ENCODE results near the gene TRIM38.

The TRIM38 gene

DNA sequence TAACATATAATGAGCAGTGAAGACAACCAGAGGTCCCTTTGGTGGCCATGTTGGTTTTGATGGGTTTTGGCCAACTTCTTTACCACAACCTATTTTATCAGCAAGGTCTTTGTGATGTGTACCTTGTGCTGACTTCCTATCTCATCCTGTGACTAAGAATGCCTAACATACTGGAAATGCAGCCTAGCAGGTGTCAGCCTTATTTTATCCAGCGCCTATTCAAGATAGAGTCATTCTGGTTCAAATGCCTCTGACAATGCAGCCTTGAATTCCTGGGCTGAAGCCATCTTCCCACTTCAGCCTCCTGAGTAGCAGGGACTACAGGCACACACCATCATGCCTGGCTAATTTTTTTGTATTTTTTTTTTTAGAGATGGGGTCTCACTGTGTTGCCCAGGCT, 7.8 kb upstream of the TRIM38 start:
- H3K27me3 ChIP-seq (ENCODE audit: insufficient read depth, low read length, poor library complexity, severe bottlenecking), result no peaks in the 10 kb centered on the region
- H3K9me3 ChIP-seq (ENCODE audit: insufficient read depth, low read depth, low read length), result peaks cover 13% of the 10 kb centered on the region; the same call in 1 of the 2 replicates
- no peak overlapping the region for H2AFZ ChIP-seq (ENCODE audit: low read length)
- H3K4me1 ChIP-seq (ENCODE audit: insufficient read depth, low read length, poor library complexity, severe bottlenecking), result no peaks in the 10 kb centered on the region
- no peaks in the 10 kb centered on the region for H3K79me2 ChIP-seq (ENCODE audit: insufficient read depth, low read length)
- H3K4me2 ChIP-seq (ENCODE audit: low read depth, low read length, poor library complexity, severe bottlenecking), result no peak overlapping the region
- no peaks in the 10 kb centered on the region for H3K9me2 ChIP-seq (replicated peaks; ENCODE audit: low read depth, low read length)
- no peaks in the 10 kb centered on the region for H3F3A ChIP-seq (ENCODE audit: low read depth)
- H3K4me3 ChIP-seq (ENCODE audit: low read length, poor library complexity, severe bottlenecking), result no peak overlapping the region
- no peaks in the 10 kb centered on the region for H4K20me1 ChIP-seq (ENCODE audit: insufficient read depth, low read length, poor library complexity, severe bottlenecking)
- H3K9ac ChIP-seq (ENCODE audit: low read depth, low read length, poor library complexity, severe bottlenecking), result no peak overlapping the region
- TF ChIP-seq, protein P1, sequence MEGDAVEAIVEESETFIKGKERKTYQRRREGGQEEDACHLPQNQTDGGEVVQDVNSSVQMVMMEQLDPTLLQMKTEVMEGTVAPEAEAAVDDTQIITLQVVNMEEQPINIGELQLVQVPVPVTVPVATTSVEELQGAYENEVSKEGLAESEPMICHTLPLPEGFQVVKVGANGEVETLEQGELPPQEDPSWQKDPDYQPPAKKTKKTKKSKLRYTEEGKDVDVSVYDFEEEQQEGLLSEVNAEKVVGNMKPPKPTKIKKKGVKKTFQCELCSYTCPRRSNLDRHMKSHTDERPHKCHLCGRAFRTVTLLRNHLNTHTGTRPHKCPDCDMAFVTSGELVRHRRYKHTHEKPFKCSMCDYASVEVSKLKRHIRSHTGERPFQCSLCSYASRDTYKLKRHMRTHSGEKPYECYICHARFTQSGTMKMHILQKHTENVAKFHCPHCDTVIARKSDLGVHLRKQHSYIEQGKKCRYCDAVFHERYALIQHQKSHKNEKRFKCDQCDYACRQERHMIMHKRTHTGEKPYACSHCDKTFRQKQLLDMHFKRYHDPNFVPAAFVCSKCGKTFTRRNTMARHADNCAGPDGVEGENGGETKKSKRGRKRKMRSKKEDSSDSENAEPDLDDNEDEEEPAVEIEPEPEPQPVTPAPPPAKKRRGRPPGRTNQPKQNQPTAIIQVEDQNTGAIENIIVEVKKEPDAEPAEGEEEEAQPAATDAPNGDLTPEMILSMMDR (conservative IDR thresholded peaks at IDR 0.05; ENCODE audit: low read length), result no peak
- no peaks in the 10 kb centered on the region for H3K36me3 ChIP-seq (ENCODE audit: insufficient read depth, low read length)

DNA sequence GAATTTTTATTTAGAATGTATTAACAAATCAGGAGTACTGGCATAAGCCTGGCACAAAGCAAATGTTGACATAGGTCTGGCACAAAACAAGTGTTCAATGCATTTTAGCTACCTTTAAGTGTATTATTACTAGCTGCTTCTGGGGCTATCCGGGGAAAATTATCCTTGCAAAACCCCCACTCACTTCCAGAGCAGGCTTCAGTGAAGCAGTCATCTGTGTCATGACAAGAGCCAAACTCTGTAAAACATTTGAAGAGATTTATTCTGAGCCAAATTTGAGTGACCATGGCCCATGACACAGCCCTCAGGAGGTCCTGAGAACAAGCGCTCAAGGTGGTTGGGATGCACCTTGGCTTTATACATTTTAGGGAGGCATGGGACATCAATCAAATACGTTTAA, 6.4 kb upstream of the TRIM38 start:
- H3K4me1 ChIP-seq (ENCODE audit: insufficient read depth, low read length, poor library complexity, severe bottlenecking), result peaks cover 13% of the 10 kb centered on the region
- no peak overlapping the region for H2AFZ ChIP-seq (ENCODE audit: low read length)
- H3K79me2 ChIP-seq (ENCODE audit: insufficient read depth, low read length), result no peaks in the 10 kb centered on the region
- H3K27me3 ChIP-seq (ENCODE audit: insufficient read depth, low read length, poor library complexity, severe bottlenecking), result no peaks in the 10 kb centered on the region
- H4K20me1 ChIP-seq (ENCODE audit: insufficient read depth, low read length, poor library complexity, severe bottlenecking), result no peaks in the 10 kb centered on the region
- H3K9ac ChIP-seq (ENCODE audit: low read depth, low read length, poor library complexity, severe bottlenecking), result no peak overlapping the region
- no peaks in the 10 kb centered on the region for H3K9me2 ChIP-seq (replicated peaks; ENCODE audit: low read depth, low read length)
- H3K9me3 ChIP-seq (ENCODE audit: insufficient read depth, low read depth, low read length), result peaks cover 26% of the 10 kb centered on the region; the same call in 1 of the 2 replicates
- H3K36me3 ChIP-seq (ENCODE audit: insufficient read depth, low read length), result no peaks in the 10 kb centered on the region
- H3K4me3 ChIP-seq (ENCODE audit: low read length, poor library complexity, severe bottlenecking), result no peak overlapping the region
- no peak overlapping the region for H3K4me2 ChIP-seq (ENCODE audit: low read depth, low read length, poor library complexity, severe bottlenecking)
- no peaks in the 10 kb centered on the region for H3F3A ChIP-seq (ENCODE audit: low read depth)
- TF ChIP-seq EZH2phosphoT487 (IDR thresholded peaks at IDR 0.05; ENCODE audit: borderline replicate concordance), result no peak
- TF ChIP-seq, protein P1 (conservative IDR thresholded peaks at IDR 0.05; ENCODE audit: low read length), result no peak

DNA sequence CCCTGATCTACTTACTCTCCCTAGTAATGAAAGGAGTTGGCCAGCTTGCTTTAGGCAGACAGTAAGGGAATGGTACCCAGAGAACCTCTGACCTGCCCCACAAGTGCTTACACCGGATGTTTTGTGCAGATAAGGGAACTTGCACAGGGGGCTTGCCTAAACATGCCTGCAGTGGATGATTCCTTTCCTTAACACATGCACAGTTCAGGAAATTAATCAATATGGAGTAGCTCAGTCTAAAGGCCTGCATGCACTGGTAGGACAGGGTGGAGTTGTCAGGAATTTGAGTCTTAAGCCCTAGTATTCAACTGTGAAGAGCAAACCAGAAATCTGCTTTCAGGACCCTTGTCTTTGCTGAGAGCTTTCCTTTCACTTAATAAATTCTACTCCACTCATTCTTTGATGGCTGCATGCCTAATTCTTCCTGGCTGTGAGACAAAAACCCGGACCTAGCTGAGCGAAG, 3.9 kb upstream of the TRIM38 start:
- no peak overlapping the region for H2AFZ ChIP-seq (ENCODE audit: low read length)
- H3K9me3 ChIP-seq (ENCODE audit: insufficient read depth, low read depth, low read length), result peaks cover 26% of the 10 kb centered on the region; the same call in 1 of the 2 replicates
- H3K9ac ChIP-seq (ENCODE audit: low read depth, low read length, poor library complexity, severe bottlenecking), result no peak overlapping the region
- no peaks in the 10 kb centered on the region for H4K20me1 ChIP-seq (ENCODE audit: insufficient read depth, low read length, poor library complexity, severe bottlenecking)
- H3K79me2 ChIP-seq (ENCODE audit: insufficient read depth, low read length), result peaks cover 5% of the 10 kb centered on the region
- H3F3A ChIP-seq (ENCODE audit: low read depth), result peaks cover 8% of the 10 kb centered on the region
- no peak overlapping the region for H3K4me2 ChIP-seq (ENCODE audit: low read depth, low read length, poor library complexity, severe bottlenecking)
- no peaks in the 10 kb centered on the region for H3K27me3 ChIP-seq (ENCODE audit: insufficient read depth, low read length, poor library complexity, severe bottlenecking)
- H3K9me2 ChIP-seq (replicated peaks; ENCODE audit: low read depth, low read length), result no peaks in the 10 kb centered on the region
- TF ChIP-seq, protein P1 (conservative IDR thresholded peaks at IDR 0.05; ENCODE audit: low read length), result no peak
- no peak for TF ChIP-seq EZH2phosphoT487 (IDR thresholded peaks at IDR 0.05; ENCODE audit: borderline replicate concordance)
- peaks cover 25% of the 10 kb centered on the region for H3K4me1 ChIP-seq (ENCODE audit: insufficient read depth, low read length, poor library complexity, severe bottlenecking)
- H3K4me3 ChIP-seq (ENCODE audit: low read length, poor library complexity, severe bottlenecking), result no peak overlapping the region
- no peaks in the 10 kb centered on the region for H3K36me3 ChIP-seq (ENCODE audit: insufficient read depth, low read length)

Data from Loucy (cell line).